Smooth muscle cell (in vitro differentiated cells): Measurements from ENCODE around the gene LRRTM2. TPM values are rescaled to one million over a fixed set of nuclear protein-coding genes. Genes with fewer than 3 reads are reported as not detected.
A peak's percentile ranks its signal among the peaks of the same experiment; 100 is the strongest.

Experiments used
- DNase-seq: peaks from one replicate; lab custom pipeline; 2025; ENCODE audit not compliant: unreplicated experiment; lab: John Stamatoyannopoulos, UW
- H2AFZ ChIP-seq: fragments of 200-600 bp; sonication (generic); 2 replicates; pipeline ENCODE4 v1.6.0; 2016; ENCODE audit warnings: antibody characterized with exemption, low read depth, mild to moderate bottlenecking
- H3F3A ChIP-seq: fragments of 200-600 bp; sonication (generic); 2 replicates; pipeline ENCODE4 v1.6.0; 2017; ENCODE audit warnings: antibody characterized with exemption, low read depth
- H3K27ac ChIP-seq: fragments of 200-600 bp; sonication (generic); 2 replicates; pipeline ENCODE4 v1.5.1; 2016; ENCODE audit warnings: low read depth, mild to moderate bottlenecking
- H3K27me3 ChIP-seq: fragments of 200-600 bp; sonication (generic); 2 replicates; pipeline ENCODE4 v1.6.1; 2016; ENCODE audit warnings: low read depth, mild to moderate bottlenecking
- H3K36me3 ChIP-seq: fragments of 200-600 bp; sonication (generic); 2 replicates; pipeline ENCODE4 v1.5.1; 2016; ENCODE audit warnings: low read depth
- H3K4me1 ChIP-seq: fragments of 200-600 bp; sonication (generic); 2 replicates; pipeline ENCODE4 v1.5.1; 2016; ENCODE audit warnings: low read depth
- H3K4me2 ChIP-seq: fragments of 200-600 bp; sonication (generic); 2 replicates; pipeline ENCODE4 v1.6.0; 2016; ENCODE audit warnings: mild to moderate bottlenecking
- H3K4me3 ChIP-seq: fragments of 200-600 bp; sonication (generic); 2 replicates; pipeline ENCODE4 v1.5.1; 2016; ENCODE audit warnings: mild to moderate bottlenecking
- H3K79me2 ChIP-seq: fragments of 200-600 bp; sonication (generic); 2 replicates; pipeline ENCODE4 v1.6.0; 2016; ENCODE audit warnings: low read depth, mild to moderate bottlenecking
- H3K9ac ChIP-seq: fragments of 200-600 bp; sonication (generic); 2 replicates; pipeline ENCODE4 v1.6.0; 2016; ENCODE audit warnings: low read depth
- H3K9me3 ChIP-seq: fragments of 200-600 bp; sonication (generic); replicated peaks from 2 replicates; pipeline ENCODE4 v1.5.1; 2016; ENCODE audit warnings: low read depth
- H4K20me1 ChIP-seq: fragments of 200-600 bp; sonication (generic); 2 replicates; pipeline ENCODE4 v1.6.0; 2016; ENCODE audit warnings: low read depth
- WGBS: methylation state at CpG from one replicate; pipeline ENCODE4 v1.1.7; 2016; ENCODE audit warnings: low lambda C conversion rate; 5-methylcytosine and 5-hydroxymethylcytosine counted together
- polyA plus RNA-seq: library from polyadenylated mRNA; unstranded; fragments of >200 nt; fragmentation: Nextera tagmentation; extraction: Ambion mirVana; gene quantifications from 2 replicates; pipeline ENCODE4 v1.2.1, GENCODE V29; 2016
- total RNA-seq: library from RNA; depleted of rRNA; stranded (reverse); fragments of >200 nt; gene quantifications from 2 replicates; pipeline ENCODE4 v1.2.3, GENCODE V29; 2014
- TF ChIP-seq, protein P1 (sequence below): fragments of 200-600 bp; sonication (generic); IDR thresholded peaks from 2 replicates; pipeline ENCODE4 v1.5.1; 2017; ENCODE audit warnings: borderline replicate concordance, mild to moderate bottlenecking, antibody characterized with exemption; ENCODE audit not compliant: insufficient read depth, poor library complexity, severe bottlenecking

The LRRTM2 gene
- total and polyA plus RNA-seq, 2 experiments from 2014 or later, result 0.81 to 0.95 TPM

DNA sequence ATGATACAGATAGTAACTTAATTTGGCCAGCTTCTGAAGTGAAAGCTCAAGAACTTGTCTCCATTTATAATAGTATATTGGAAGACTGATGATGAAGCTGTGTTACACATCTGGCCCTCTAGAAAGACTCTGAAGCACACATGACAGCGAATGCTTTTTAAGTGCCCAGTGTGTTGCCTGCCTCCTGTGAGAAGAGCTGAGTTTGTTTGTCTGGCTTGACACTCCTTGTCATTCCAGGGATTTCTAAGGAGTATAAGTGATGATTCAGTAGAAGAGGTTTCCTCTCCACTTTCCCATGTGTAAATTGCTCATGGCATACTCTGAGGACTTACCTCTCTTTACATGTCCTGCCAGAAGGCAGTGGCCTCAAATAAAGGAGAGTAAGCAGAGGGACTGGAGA lies 30.4 kb upstream of the LRRTM2 start:
- TF ChIP-seq, protein P1, sequence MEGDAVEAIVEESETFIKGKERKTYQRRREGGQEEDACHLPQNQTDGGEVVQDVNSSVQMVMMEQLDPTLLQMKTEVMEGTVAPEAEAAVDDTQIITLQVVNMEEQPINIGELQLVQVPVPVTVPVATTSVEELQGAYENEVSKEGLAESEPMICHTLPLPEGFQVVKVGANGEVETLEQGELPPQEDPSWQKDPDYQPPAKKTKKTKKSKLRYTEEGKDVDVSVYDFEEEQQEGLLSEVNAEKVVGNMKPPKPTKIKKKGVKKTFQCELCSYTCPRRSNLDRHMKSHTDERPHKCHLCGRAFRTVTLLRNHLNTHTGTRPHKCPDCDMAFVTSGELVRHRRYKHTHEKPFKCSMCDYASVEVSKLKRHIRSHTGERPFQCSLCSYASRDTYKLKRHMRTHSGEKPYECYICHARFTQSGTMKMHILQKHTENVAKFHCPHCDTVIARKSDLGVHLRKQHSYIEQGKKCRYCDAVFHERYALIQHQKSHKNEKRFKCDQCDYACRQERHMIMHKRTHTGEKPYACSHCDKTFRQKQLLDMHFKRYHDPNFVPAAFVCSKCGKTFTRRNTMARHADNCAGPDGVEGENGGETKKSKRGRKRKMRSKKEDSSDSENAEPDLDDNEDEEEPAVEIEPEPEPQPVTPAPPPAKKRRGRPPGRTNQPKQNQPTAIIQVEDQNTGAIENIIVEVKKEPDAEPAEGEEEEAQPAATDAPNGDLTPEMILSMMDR, result no peak
- 83% methylated on average over 1 of the region's 1 CpG for WGBS
- Histone ChIP-seq H3K79me2 (peaks cover 29% of the 10 kb centered on the region), H3K9ac (no peak overlapping the region), H3K27ac (peak overlapping the region; percentile 71), H3K4me3 (no peak overlapping the region), H3K4me1 (peaks cover 2% of the 10 kb centered on the region), H2AFZ (no peak overlapping the region), H3K36me3 (peaks cover 5% of the 10 kb centered on the region), H3K9me3 (no peaks in the 10 kb centered on the region), H3F3A (peaks cover 6% of the 10 kb centered on the region), H3K27me3 (no peaks in the 10 kb centered on the region), H4K20me1 (peaks cover 51% of the 10 kb centered on the region), H3K4me2 (no peak overlapping the region)
- no peak for DNase-seq

DNA sequence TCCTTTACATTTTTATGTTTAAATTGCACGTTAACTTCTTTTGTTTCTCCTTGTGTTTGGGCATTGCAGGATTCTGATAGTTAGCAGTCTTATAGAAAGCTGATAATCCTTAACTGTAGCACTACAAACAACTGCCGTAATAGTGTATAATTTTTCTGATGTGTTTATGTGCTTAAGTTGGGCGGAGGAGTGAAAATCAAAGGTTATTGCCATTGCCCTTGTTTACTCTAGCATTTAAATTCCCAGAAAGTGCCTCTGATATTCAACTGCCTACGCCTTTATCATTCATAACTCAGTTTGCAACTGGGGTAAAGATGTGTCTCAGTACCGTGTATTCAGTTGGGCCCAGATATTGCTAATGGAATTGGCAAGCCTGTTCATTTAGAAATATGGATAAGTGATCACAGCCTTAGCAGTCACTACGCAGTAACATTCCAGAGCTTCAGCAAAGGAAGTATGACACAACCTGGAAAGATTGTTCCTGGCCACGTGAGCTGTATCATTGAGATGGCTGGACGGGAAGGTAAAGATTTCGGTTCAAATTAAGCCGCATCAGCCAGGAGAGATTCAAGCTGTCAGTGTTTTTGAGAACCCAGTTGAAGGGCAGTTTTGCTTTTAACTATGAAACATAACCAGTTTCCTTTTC lies 28.1 kb upstream of the LRRTM2 start:
- H3K4me1 ChIP-seq, result no peaks in the 10 kb centered on the region
- no peak overlapping the region for H2AFZ ChIP-seq
- no peaks in the 10 kb centered on the region for H3K27me3 ChIP-seq
- no peak overlapping the region for H3K4me2 ChIP-seq
- TF ChIP-seq, protein P1, result no peak
- peak overlapping the region; percentile 66 for H3K27ac ChIP-seq
- peaks cover 38% of the 10 kb centered on the region for H4K20me1 ChIP-seq
- peaks cover 19% of the 10 kb centered on the region for H3K79me2 ChIP-seq
- H3K9ac ChIP-seq, result peak overlapping the region; percentile 13
- H3K4me3 ChIP-seq, result no peak overlapping the region
- H3K36me3 ChIP-seq, result peaks cover 17% of the 10 kb centered on the region
- H3K9me3 ChIP-seq, result no peaks in the 10 kb centered on the region
- no peak for DNase-seq
- 76% methylated on average over 10 of the region's 10 CpGs for WGBS
- peaks cover 4% of the 10 kb centered on the region for H3F3A ChIP-seq

DNA sequence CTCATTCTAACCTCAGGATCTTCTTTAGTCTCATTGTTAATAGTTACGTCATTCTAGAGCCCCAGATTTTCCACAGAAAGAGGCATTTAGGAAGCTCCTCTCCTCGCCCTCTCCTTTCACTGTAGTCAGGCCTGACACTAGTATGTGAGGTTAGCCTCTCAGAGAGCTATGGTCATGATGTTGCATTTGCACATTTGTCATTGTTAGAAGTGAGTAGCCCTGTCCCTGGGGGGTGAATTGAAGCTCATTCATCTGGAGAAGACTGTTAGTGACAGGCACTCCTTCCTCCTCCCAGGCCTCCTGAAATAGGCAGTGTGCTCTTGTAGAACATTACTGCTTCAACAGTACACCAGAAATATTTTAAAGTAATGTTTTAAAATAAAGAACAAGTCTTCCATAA lies 26.6 kb upstream of the LRRTM2 start:
- peaks cover 19% of the 10 kb centered on the region for H3K36me3 ChIP-seq
- WGBS, result 98% methylated on average over 2 of the region's 2 CpGs
- H3K4me1 ChIP-seq, result no peaks in the 10 kb centered on the region
- TF ChIP-seq, protein P1, result no peak
- H2AFZ ChIP-seq, result no peak overlapping the region
- no peak for DNase-seq
- H3K79me2 ChIP-seq, result peaks cover 26% of the 10 kb centered on the region
- no peak overlapping the region for H3K4me3 ChIP-seq
- peaks cover 24% of the 10 kb centered on the region for H4K20me1 ChIP-seq
- no peaks in the 10 kb centered on the region for H3K27me3 ChIP-seq
- no peak overlapping the region for H3K9ac ChIP-seq
- peak overlapping the region; percentile 3 for H3K27ac ChIP-seq
- H3F3A ChIP-seq, result peaks cover 7% of the 10 kb centered on the region
- no peaks in the 10 kb centered on the region for H3K9me3 ChIP-seq
- no peak overlapping the region for H3K4me2 ChIP-seq

DNA sequence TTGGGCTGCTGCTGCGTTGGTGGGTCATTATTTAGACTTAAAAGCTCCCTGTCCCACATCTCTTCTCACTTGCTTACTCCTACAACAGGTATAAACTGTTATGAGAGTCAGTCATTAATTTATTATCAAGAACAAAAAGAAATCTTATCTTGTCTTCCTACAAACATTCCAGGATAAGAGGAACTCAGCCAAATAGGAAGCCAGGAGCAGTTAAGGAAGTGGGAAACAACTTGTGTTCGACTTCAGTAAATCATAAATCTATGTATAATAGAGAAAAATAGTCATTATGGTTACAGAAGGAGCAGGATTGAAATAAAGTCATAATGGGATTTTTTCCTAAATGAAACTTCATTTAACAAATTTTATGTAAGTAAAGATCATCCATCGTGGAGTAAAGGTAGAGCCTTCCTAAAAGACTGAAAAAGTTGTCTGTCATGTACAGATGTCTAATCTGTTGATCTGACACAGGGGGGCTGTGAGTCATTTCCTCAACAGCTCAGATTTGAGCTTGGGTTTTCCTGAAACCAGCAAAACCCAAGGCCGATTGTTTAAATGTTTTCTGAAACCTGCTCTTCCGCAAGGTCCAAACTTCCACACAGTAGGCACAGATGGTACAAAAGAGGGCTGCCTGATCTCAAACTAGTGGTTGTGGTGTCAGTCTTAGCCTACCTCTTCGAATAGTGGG lies 25.3 kb upstream of the LRRTM2 start:
- H4K20me1 ChIP-seq, result peaks cover 21% of the 10 kb centered on the region
- peaks cover 16% of the 10 kb centered on the region for H3K36me3 ChIP-seq
- no peak overlapping the region for H3K9ac ChIP-seq
- H3K79me2 ChIP-seq, result peaks cover 38% of the 10 kb centered on the region
- H3K4me2 ChIP-seq, result no peak overlapping the region
- H2AFZ ChIP-seq, result no peak overlapping the region
- TF ChIP-seq, protein P1, result no peak
- H3K27ac ChIP-seq, result peak overlapping the region; percentile 56
- H3K9me3 ChIP-seq, result no peaks in the 10 kb centered on the region
- no peak for DNase-seq
- no peaks in the 10 kb centered on the region for H3K27me3 ChIP-seq
- 65% methylated on average over 6 of the region's 6 CpGs for WGBS
- no peak overlapping the region for H3K4me3 ChIP-seq
- H3K4me1 ChIP-seq, result no peaks in the 10 kb centered on the region
- peaks cover 7% of the 10 kb centered on the region for H3F3A ChIP-seq
